Stimulated activated CD8-positive, alpha-beta memory T cell treated with anti-CD3 and anti-CD28 coated beads, Interleukin-2, amount 100 ng/mL, for 1 hour (primary cell): Measurements from ENCODE around the gene SPATS2L.

Experiments
- DNase-seq, 2 donors: peaks; one replicate each; pipeline ENCODE4 v3.0.0-alpha.2; 2020; ENCODE audit warnings: low read depth in 2 of 2

SPATS2L gene

DNA sequence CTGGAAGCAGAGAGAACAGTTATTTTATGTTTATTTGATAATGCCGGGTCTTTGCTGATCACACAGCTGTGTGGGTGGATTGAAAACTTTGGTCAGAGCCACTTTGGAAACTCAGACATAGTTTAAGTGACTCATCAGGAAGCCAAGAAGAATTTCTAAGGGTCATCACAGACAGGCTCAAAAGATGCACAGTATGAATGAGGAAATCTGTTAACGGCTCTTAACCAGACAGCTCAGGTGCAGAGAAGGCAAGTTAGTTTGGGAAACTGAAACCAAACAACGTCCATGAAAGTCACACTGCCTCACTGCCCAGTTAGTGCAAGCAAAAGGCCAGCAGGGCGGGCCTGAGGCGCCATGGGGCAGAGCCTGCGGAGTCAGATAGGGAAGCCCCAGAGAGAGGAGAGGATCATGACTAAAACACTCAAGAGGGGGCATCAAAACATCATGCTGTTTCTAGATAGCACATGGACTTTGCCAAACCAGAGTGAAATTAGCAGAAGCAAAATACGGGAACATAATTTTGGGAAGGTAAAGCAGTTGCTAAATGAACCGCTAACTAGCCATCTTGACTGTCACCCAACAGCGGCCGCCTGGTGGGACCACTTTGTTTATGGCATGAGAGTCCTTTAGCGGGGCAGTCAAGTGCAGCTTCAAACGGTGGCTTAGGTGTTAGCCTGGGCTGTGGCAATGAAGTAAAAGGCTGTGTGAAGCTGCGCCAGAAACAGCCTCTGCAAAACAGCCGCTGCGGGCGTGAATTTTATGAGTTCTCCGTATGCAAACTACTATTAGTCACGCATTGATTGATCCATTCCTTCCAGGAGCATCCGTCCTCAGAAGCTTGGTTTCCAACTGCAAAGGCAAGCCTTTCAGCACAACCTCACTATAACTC is 102.2 kb downstream of the SPATS2L start:
- no peak for DNase-seq

DNA sequence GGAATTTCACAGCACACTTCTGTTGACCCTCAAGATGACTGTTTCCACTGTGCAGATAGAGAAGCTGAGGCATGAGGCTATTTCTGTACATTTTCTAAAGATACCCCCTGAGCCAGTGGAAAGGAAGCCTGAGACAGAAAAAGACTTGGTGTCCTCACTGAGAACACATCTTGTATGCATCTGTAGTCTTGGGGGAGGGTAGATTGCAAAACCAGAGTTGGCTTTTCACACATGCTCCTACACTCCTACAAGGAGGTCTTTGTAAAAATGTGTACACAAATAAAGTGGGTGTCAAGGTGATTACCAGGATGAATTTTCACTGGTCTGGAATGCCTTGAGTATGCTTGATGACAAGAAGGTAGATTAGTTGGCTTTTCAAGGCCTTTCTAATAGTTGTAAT is 105.3 kb downstream of the SPATS2L start:
- no peak for DNase-seq

DNA sequence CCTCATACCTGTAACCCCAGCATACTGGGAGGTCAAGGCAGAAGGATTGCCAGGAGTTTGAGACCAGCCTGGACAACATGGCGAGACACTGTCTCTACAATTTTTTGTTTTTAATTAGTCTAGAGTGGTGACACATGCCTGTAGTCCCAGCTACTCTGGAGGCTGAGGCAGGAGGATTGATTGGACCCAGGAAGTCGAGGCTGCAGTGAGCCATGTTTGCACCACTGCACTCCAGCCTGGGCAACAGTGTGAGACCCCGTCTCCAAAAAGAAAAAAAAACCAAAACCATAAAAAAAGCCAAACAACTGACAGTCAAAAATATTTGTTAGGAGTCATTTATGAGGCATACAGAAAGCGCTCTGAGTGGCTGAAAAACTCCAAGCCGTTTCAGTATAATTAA is 107.9 kb downstream of the SPATS2L start:
- no peak for DNase-seq

DNA sequence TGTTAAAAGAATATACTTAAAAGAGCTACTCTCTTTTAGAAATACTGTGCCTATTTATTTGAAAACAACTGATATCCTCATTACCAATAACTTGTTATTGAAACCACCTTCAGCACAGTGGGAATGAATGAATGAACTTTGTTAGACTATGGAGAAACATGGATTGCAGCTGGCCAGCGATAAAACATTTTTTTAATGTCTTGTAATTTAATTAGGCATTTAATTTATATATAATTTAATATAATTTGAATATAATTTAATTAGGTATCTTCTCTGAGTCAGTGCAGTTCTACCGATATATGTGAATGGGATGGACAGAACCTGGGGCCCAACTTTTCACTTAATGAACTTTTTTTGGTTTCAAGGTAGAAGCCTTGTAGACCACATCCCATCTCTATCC is 109.0 kb downstream of the SPATS2L start:
- DNase-seq, result no peak

DNA sequence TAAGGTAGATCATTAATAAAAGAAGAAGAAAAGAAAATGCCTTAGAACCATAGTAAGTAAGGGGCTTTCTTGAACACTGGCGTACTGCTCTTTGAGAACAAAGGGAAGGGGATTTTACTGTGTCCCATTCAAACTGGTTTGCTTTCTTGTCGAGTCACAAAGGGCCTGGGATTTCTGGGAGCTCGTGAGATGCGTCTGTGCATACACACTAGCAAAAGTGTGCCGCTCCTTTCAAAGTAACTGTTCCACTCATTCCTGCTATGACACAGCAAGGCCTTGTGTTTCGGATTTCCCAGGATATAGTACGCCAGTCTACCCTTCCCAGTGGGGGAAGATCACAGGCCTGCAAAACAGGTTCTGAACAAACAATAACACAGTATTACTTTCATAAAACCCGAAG is 110.4 kb downstream of the SPATS2L start:
- no peak for DNase-seq

DNA sequence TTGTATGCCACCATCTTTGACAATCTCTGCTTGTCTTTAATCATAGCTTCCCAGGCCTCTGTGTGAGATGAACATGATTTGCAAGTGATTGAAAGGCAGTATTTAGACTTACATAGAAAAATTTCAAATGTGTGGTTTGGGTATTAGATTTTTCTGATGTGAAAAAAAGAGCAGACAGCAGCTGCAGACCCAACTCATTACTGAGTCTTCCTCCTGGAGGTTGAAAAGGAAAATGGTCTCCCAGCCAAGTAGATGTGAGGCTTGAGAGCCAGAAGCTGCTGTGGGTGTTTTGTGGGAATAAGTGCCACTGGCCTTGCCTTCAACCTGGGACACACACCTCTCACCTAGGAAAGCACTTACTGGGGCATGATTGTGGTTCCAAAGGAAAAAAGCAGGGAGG is 110.9 kb downstream of the SPATS2L start:
- no peak for DNase-seq

DNA sequence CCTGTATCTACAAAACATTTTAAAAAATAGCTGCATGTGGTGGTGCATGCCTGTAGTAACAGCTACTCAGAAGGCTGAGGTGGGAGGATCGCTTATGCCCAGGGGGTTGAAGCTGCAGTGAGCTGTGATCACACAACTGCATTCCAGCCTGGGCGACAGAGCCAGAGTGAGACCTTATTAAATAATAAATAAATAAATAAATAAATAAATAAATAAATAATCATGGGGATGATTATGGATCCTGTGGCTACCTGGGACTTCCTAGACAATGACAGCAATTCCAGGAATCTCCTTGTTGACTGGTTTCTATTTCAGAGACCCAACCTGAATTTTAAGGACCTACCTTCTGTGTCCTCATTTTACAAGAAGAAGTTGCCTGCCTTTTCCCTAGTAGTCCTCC is 111.9 kb downstream of the SPATS2L start:
- DNase-seq, result no peak

DNA sequence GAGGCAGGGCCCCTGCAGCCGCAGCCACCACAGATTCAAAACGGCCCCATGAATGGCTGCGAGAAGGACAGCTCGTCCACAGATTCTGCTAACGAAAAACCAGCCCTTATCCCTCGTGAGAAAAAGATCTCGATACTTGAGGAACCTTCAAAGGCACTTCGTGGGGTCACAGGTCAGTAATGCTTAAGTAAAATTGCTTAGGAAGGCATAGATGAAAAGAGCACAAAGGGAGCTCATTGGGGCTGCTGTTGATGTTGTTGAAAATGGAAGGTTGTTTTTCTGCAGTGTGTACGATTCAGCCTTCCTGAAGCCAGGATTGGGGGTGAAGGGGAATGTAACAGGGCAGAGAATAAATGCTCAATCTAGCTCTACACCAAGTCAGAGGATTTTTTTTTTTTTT is 112.8 kb downstream of the SPATS2L start:
- no peak for DNase-seq

DNA sequence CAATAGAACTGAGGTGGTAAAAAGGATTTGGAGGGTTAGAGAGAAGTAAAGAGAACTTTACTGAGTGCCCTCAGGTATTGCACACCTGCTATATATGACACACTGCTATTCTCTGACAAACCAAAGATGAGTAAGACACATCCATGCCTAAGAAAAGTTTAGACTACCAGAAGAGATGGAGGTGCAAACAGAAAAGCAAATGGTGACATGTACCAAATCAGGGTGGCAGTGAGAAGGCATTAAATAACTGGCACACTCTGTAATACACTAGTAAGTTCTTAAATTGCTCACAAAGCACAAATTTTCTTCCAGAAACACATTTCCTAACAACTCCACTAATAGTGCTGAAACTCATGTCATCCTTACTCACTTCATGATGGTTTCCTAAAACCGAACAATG is 114.8 kb downstream of the SPATS2L start:
- DNase-seq, result no peak

DNA sequence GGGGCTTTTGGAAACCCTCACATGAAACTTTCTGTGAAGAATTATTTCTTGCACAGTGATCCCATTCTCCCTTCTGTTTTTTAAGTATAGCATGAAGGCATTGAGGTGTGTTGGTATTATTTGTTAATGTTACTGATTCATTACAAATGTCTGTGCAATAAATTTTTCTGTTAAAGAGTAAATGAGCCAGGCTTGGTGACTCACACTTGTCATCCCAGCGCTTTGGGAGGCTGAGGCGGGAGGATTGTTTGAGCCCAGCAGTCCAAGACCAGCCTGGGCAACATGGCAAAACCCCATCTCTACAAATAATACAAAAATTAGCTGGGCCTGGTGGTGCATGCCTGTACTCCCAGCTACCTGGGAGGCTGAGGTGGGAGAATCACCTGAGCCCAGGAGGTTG is 115.6 kb downstream of the SPATS2L start:
- no peak for DNase-seq

DNA sequence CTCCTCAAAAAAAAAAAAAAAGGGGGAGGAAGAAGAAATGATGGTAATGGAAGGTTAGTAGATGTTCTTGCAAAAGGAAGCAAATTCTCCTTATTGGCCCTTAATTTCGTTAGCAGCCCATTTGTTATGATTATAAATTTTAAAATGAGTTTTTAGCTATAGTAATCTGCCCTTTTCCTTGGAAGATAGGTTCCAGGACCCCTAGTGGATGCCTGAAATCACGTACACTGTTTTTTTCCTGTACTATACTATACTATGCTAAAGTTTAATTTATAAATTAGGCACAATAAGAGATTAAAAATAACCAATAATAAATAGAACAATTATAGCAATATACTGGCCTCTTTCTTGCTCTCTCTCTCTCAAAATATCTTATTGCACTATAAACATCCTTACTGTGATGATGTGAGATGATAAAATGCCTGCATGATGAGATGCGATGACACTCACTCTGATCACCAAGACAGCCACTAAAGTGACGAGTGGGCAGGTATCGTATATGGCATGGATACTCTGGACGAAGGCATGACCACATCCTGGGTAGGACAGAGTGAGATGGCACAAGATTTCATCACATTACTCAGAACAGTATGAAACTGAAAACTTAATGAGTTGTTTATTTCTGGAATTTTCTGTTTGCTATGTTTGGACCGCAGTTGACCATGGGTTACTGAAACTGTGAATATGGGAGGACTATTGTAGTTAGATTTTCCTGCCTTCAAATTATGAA is 116.2 kb downstream of the SPATS2L start:
- no peak for DNase-seq

DNA sequence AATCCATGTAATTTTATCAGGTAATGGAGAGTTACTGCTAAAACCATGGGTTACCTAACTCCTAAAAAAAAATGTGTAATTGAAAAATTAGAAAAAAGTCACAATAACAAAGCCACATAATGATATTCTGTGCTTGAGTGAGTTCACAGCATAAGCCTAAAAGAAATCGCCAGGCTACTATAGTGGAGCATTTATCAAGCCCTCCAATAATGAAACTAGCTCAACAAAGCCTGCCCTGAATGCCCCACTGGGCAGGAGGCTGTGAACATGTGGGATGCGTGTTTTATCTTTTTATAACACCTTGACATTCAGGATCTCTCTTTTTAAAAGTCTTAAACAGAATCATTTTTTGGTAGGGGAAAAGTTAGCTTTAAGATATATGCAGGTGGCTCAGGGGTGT is 117.0 kb downstream of the SPATS2L start:
- no peak for DNase-seq

DNA sequence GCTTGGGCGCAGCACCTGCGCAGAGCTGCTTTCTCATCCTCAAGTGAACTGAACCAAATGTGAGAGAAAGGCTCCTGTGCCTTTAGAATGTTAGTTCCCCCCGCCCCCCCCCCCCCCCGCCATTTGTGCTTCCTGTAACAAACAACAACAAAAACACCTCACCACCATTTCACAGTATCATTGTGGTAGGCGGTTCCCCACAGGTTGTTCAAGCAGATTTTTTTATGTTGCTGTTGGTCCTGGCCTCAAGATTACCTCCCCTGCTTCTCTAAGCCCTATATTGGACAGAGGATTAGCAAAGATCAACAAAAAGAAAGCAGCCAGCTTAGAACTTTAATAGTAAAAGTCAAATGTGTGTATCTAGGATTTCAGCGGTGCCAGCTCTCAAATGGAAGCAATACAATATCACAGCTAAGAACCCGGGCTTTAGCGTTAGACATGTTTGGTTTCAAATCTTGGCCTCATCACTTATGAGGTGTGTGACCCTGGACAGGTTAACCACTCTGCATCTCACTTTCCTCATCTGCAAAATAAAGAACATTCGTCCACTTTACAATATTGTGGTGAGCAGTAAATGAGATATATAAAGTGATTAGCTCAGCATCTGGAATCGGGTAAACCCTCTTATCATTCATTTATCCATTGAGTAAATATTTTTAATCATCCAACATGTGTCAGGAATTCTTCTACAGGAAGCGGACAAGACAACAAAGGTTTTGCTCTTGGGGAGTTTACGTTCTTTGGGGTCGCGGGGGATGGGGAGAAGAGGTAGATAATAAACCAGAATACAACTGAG is 118.7 kb downstream of the SPATS2L start:
- DNase-seq, result no peak

DNA sequence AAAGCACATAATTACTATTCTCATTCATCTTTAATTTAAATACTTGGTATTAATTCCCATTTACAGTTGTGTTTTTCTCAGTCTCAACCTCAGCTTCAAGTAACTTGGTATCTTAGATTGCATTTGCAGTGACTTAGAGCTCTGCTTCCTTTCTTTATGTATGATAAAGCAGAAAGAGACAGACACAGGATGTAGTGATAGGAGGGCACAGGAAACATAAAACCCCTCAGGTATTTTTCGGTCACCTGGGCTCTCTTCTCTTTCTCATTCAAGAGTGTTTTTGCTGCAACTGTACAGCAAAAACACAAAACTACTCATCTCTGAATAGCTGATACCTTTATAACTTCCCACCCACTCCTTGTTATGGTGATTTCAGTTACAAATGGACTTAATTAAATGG is 120.3 kb downstream of the SPATS2L start:
- DNase-seq, result no peak

DNA sequence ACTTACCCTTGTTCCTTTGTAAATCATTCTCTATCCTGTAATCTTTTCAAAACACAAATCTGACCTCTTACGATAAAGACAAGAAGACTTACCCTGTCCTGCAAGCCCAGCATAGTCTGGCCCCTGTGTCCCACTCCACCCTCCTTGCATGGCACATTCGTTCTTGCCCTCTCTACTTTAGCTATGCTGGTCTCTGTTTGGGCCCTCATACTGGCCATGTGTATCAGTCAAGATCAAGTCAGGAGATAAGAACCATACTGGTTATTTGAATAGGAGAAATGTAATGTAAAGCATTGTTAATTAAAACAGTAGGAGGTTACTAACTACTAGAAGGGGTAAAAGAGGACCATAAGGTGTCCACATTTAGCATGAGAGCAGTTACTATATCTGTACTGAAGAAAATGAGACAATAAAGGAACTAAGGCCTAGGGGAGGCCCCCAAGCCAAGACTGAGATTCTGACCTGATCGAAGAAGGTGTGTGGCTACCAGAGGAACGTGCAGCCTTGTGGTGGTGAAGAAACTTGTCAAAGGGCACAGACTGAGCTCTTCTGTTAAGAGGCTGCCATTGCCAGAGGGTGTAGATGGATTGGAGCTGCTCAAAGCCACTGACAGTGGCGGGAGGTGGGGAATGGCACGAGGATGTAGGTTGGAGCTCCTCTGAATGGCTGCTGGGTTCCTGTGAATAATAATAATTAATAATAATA is 122.6 kb downstream of the SPATS2L start:
- no peak for DNase-seq

DNA sequence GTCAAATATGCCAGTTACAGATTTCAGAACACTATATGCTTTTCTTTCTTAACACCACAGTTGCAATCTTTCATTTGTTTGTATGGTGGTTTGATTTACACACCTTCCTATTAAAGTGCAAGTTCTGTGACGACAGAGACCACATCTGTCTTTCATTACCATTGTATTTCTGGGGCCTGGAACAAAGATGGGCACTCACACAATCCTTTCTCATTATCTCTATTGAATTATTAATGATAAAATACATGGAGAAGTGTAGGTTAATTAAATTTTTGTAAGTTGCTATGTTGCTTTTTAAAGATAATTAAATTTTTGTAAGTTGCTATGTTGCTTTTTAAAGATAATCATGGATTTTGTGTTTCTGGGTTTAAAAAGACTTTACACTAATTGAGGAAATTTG is 123.5 kb downstream of the SPATS2L start:
- no peak for DNase-seq

DNA sequence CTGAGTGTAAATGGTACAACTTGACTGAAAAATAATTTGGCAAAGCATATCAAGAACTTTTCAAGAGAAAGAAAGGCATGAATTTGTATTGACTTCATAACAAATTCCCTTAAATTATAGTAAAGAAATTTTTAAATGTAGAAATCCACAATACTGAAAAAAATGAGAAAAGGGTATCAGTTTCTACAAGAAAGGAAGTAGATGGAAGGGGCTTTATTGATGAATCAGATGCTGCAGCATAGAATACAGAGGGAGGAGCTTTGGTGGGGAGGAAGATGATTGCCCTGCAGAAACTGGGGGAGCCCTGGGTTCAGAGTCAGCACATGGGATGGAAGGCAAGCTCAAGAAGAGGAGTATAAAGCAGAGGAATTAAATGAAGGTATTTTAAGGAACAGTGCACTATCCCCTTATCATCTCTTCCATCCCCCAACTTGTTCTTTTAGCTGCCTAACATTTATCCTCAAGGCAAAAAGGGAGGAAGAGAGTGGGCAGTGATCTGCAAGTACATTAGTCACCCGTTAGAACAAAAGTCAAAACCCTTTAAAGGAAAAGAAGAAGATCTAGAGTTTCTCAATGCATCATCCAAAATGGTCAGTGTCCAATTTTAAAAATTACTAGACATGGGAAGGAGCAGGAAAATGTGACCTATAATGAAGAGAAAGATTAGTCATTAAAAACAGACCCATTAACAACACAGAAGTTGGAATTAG is 125.7 kb downstream of the SPATS2L start:
- DNase-seq, result no peak

DNA sequence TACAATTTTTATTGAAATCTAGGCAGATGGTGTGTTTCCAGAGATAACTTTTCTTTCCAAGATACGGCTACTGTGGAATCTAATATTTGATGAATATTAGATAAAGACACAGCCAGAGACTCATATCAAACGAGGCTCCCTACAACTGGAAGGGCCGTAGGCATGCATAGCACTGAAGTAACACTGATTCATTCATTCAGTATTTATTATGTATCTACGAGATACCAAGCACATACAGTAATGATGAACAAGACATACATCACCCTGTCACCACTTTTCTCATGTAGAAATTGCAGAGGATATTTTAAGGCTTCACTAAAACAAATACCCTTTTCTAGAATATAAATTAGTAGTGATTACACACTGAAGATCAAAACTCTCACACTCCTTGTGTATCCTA is 128.9 kb downstream of the SPATS2L start:
- no peak for DNase-seq

DNA sequence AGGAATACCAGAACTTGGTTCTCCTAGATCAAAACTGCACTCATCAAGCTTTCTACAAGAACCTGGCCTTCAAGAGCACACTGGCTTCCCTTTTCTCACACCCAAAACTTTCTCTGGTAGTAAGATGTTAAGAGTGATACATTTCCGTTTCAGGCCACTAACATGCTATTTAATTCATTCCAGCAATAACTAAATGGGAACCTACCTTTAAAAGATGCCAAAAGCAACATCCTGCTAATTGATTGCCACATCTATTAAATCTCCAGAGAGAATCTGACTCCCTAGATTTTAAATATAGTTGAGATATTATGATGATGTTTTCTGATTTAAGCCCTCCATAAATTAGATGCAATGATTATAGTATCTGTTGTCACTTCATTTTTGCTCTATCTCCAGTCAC is 131.8 kb downstream of the SPATS2L start:
- DNase-seq, result no peak

DNA sequence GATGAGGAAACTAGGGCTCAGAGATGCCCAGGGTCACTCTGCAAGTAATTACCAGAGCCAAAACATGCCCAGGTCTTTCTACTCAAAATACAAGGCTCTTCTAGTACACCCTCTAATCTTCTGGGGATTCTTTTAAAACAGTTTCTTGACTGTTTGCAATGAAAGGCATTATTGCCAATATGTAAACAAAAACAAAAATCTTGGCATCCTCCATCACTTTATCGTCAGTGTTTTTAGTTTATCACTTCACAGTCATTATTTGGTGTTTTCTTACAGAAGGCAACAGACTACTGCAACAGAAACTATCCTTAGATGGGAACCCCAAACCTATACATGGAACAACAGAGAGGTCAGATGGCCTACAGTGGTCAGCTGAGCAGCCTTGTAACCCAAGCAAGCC is 132.4 kb downstream of the SPATS2L start:
- no peak for DNase-seq

DNA sequence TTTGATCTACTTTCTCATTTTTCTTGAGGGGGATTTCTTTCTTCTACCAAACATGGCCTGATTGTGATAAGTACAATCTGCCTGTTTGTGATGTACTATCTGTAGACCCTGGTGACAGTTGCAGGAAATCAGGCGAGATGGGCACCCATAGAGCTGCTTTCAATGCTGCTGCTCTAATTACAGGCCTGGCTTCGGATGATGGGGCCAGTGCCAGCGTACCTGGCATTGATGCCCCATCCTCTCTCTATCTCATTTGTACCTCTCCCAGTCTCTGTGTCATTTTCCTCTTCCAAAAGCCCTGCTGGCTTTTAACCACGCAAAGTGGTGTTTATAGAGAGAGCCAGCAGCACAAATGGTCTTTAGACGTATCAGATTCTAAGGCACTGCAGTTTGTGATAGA is 133.5 kb downstream of the SPATS2L start:
- DNase-seq, result no peak
